K562 (cell line): ENCODE measurements around the gene USP12.

Experiments used
- FOXK1 ChIP-seq: sonication (generic); formaldehyde crosslinking; IDR thresholded peaks from 2 replicates; pipeline ENCODE4 v1.8.0; 2022; ENCODE audit warnings: missing genetic modification reagents, mild to moderate bottlenecking, borderline replicate concordance
- JUND ChIP-seq, 2 experiments: IDR thresholded peaks; 2 replicates in 1 of 2; 3 replicates in 1 of 2; pipeline ENCODE4 v1.6.1; 2011; ENCODE audit warnings: borderline replicate concordance in 2 of 2, low read depth in 2 of 2, low read length in 2 of 2, improper control_type of control experiment in 1 of 2, missing biosample characterization in 1 of 2, missing genetic modification characterization in 1 of 2, missing genetic modification reagents in 1 of 2
- POLR2AphosphoS5 ChIP-seq: IDR thresholded peaks from 2 replicates; pipeline ENCODE4 v1.6.1; 2011; ENCODE audit warnings: mild to moderate bottlenecking, low read depth, low read length, moderate library complexity; ENCODE audit not compliant: control insufficient read depth, insufficient read depth
- RBM22 ChIP-seq: fragments of 200-400 bp; formaldehyde crosslinking; IDR thresholded peaks from 2 replicates; pipeline ENCODE4 v1.6.1; 2018; ENCODE audit warnings: low read length, low read depth; ENCODE audit not compliant: poor library complexity, severe bottlenecking
- SMC3 ChIP-seq: conservative IDR thresholded peaks from 2 replicates; pipeline ENCODE4 v1.6.1; 2011; ENCODE audit warnings: low read depth, low read length, improper control_type of control experiment; ENCODE audit not compliant: insufficient read depth
- SP1 ChIP-seq: sonication (generic); formaldehyde crosslinking; IDR thresholded peaks from 2 replicates; pipeline ENCODE4 v1.8.1; 2022; ENCODE audit warnings: mild to moderate bottlenecking, missing genetic modification reagents
- TBP ChIP-seq: optimal IDR thresholded peaks from 2 replicates; pipeline ENCODE3; 2011; ENCODE audit warnings: low read depth, low read length, improper control_type of control experiment
- ZNF121 ChIP-seq: sonication (generic); formaldehyde crosslinking; conservative IDR thresholded peaks from 2 replicates; pipeline ENCODE4 v1.8.0; 2022; ENCODE audit warnings: missing genetic modification reagents
- ZNF274 ChIP-seq: IDR thresholded peaks from 2 replicates; pipeline ENCODE4 v1.6.1; 2011; ENCODE audit warnings: low read depth, mild to moderate bottlenecking, low read length, moderate library complexity, borderline replicate concordance
- ZZZ3 ChIP-seq: fragments of 450-650 bp; IDR thresholded peaks from 2 replicates; pipeline ENCODE4 v1.6.1; 2016; ENCODE audit warnings: antibody characterized with exemption, mild to moderate bottlenecking, moderate library complexity
- TF ChIP-seq, protein P1 (sequence below): fragments of 450-650 bp; IDR thresholded peaks from 2 replicates; pipeline ENCODE4 v1.7.1; 2018; ENCODE audit warnings: mild to moderate bottlenecking, low read depth; ENCODE audit not compliant: partially characterized antibody
- TF ChIP-seq, protein P2 (sequence below), 3 experiments: IDR thresholded peaks in 2 of 3; conservative IDR thresholded peaks in 1 of 3; 2 replicates each; pipeline ENCODE4 v1.5.1; 2011 to 2012; ENCODE audit warnings: low read length in 3 of 3, mild to moderate bottlenecking in 3 of 3, control low read depth in 2 of 3, improper control_type of control experiment in 1 of 3, inconsistent platforms in 1 of 3, low read depth in 1 of 3, mixed read lengths in 1 of 3, moderate library complexity in 1 of 3; ENCODE audit not compliant: insufficient read depth in 2 of 3
- TF ChIP-seq, protein P3 (sequence below): sonication (generic); formaldehyde crosslinking; IDR thresholded peaks from 2 replicates; pipeline ENCODE4 v1.8.1; 2023; ENCODE audit warnings: mild to moderate bottlenecking, missing genetic modification reagents
- TF ChIP-seq, protein P4 (sequence below): sonication (generic); formaldehyde crosslinking; IDR thresholded peaks from 2 replicates; pipeline ENCODE4 v1.8.1; 2023; ENCODE audit warnings: mild to moderate bottlenecking, missing genetic modification reagents, moderate library complexity

DNA sequence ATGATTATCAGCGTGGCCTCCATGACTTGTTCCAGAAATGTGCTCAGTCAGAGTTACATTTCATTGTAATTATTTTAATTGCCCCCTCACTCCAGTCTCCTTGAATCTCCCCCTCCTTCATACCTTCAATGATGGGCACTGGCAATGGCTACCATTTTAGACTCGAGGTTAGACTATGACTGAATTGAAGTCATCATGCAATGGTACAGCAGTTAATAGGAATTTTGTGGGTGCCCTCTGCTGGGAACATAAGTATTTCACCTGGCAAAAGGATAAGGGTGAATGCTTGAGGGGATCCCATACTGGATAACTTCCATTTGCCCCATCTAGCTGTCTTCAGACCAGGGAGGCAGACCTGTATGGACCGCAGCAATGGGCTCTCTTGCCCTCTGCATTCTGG is 32.2 kb upstream of the USP12 start:
- TF ChIP-seq, protein P1, sequence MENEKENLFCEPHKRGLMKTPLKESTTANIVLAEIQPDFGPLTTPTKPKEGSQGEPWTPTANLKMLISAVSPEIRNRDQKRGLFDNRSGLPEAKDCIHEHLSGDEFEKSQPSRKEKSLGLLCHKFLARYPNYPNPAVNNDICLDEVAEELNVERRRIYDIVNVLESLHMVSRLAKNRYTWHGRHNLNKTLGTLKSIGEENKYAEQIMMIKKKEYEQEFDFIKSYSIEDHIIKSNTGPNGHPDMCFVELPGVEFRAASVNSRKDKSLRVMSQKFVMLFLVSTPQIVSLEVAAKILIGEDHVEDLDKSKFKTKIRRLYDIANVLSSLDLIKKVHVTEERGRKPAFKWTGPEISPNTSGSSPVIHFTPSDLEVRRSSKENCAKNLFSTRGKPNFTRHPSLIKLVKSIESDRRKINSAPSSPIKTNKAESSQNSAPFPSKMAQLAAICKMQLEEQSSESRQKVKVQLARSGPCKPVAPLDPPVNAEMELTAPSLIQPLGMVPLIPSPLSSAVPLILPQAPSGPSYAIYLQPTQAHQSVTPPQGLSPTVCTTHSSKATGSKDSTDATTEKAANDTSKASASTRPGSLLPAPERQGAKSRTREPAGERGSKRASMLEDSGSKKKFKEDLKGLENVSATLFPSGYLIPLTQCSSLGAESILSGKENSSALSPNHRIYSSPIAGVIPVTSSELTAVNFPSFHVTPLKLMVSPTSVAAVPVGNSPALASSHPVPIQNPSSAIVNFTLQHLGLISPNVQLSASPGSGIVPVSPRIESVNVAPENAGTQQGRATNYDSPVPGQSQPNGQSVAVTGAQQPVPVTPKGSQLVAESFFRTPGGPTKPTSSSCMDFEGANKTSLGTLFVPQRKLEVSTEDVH: no peak
- TF ChIP-seq ZNF274 (no peak), POLR2AphosphoS5 (no peak), JUND (IDR thresholded peaks at IDR 0.05; ENCODE audit: borderline replicate concordance, low read depth, low read length) (peak; percentile 21; the same call in 1 of the 2 replicates), JUND (tag; IDR thresholded peaks at IDR 0.05; ENCODE audit: borderline replicate concordance, low read depth, low read length) (no peak), ZZZ3 (no peak), RBM22 (no peak), SMC3 (no peak), ZNF121 (no peak), FOXK1 (CRISPR knock-in tag) (no peak), SP1 (CRISPR knock-in tag) (no peak), TBP (no peak)
- TF ChIP-seq, protein P2, sequence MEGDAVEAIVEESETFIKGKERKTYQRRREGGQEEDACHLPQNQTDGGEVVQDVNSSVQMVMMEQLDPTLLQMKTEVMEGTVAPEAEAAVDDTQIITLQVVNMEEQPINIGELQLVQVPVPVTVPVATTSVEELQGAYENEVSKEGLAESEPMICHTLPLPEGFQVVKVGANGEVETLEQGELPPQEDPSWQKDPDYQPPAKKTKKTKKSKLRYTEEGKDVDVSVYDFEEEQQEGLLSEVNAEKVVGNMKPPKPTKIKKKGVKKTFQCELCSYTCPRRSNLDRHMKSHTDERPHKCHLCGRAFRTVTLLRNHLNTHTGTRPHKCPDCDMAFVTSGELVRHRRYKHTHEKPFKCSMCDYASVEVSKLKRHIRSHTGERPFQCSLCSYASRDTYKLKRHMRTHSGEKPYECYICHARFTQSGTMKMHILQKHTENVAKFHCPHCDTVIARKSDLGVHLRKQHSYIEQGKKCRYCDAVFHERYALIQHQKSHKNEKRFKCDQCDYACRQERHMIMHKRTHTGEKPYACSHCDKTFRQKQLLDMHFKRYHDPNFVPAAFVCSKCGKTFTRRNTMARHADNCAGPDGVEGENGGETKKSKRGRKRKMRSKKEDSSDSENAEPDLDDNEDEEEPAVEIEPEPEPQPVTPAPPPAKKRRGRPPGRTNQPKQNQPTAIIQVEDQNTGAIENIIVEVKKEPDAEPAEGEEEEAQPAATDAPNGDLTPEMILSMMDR (IDR thresholded peaks at IDR 0.05 in 2 of 3, conservative IDR thresholded peaks at IDR 0.05 in 1 of 3; ENCODE audit: insufficient read depth in 2 of 3, low read depth in 1 of 3, low read length in 3 of 3): peak; percentile 38 to 48 (median 44); a peak in 5 of 6 replicates
- TF ChIP-seq, protein P3, sequence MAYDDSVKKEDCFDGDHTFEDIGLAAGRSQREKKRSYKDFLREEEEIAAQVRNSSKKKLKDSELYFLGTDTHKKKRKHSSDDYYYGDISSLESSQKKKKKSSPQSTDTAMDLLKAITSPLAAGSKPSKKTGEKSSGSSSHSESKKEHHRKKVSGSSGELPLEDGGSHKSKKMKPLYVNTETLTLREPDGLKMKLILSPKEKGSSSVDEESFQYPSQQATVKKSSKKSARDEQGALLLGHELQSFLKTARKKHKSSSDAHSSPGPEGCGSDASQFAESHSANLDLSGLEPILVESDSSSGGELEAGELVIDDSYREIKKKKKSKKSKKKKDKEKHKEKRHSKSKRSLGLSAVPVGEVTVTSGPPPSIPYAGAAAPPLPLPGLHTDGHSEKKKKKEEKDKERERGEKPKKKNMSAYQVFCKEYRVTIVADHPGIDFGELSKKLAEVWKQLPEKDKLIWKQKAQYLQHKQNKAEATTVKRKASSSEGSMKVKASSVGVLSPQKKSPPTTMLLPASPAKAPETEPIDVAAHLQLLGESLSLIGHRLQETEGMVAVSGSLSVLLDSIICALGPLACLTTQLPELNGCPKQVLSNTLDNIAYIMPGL: no peak
- TF ChIP-seq, protein P4, sequence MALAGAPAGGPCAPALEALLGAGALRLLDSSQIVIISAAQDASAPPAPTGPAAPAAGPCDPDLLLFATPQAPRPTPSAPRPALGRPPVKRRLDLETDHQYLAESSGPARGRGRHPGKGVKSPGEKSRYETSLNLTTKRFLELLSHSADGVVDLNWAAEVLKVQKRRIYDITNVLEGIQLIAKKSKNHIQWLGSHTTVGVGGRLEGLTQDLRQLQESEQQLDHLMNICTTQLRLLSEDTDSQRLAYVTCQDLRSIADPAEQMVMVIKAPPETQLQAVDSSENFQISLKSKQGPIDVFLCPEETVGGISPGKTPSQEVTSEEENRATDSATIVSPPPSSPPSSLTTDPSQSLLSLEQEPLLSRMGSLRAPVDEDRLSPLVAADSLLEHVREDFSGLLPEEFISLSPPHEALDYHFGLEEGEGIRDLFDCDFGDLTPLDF: no peak
